AG09309 (cell line): ENCODE measurements around the gene SPATA2.

Experiments used
- DNase-seq: peaks from one replicate; pipeline ENCODE4 v3.0.0-alpha.2; 2010; ENCODE audit warnings: low read depth
- H3K4me3 ChIP-seq: 2 replicates; pipeline ENCODE4 v1.5.1; 2011; ENCODE audit warnings: mild to moderate bottlenecking, low read depth, low read length, moderate library complexity; ENCODE audit not compliant: control insufficient read depth
- TF ChIP-seq, protein P1 (sequence below): IDR thresholded peaks from 2 replicates; pipeline ENCODE4 v1.5.1; 2011; ENCODE audit warnings: mild to moderate bottlenecking, low read depth, low read length, inconsistent platforms; ENCODE audit not compliant: insufficient read depth, control insufficient read depth; ENCODE audit errors: missing control alignments

SPATA2 gene

DNA sequence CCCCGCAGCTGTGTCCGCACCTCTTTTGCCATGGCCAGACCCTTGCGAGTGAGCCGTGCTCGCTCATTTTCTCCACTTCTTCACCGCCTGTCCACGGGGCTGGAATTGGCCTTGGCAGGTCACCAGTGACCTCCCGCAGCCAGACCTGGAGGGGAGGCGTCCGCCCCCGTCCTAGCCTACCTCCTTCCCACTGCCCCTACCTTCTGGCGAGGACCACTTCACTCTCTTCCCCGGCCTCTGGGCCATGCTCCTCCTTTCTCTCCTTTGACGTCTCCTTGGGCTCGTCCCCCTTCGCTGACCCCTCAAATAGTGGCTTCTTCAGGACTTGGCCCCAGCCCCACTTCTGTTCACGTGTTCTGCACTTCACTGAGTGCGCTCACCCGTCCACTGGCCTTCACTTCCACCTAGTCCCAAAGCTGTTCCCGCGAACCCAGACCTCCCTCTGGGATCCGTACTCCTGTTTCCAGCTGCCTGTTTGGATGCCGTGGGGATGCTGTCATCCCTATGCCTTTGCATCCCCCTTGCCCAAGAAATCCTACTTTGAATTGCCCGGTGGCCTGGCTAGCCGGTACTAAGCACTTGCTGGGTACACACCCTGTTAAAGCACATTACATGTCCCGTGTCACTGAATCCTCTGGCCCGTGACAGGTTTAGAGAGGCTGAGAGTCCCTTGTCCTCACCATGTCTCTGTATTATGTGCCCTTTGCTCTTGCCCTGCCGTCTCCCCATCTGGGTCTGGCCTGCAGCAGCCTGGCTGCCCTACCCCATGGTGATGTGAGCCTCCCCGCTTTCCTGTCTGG, 33.0 kb downstream of the SPATA2 start:
- no peak for DNase-seq
- TF ChIP-seq, protein P1, sequence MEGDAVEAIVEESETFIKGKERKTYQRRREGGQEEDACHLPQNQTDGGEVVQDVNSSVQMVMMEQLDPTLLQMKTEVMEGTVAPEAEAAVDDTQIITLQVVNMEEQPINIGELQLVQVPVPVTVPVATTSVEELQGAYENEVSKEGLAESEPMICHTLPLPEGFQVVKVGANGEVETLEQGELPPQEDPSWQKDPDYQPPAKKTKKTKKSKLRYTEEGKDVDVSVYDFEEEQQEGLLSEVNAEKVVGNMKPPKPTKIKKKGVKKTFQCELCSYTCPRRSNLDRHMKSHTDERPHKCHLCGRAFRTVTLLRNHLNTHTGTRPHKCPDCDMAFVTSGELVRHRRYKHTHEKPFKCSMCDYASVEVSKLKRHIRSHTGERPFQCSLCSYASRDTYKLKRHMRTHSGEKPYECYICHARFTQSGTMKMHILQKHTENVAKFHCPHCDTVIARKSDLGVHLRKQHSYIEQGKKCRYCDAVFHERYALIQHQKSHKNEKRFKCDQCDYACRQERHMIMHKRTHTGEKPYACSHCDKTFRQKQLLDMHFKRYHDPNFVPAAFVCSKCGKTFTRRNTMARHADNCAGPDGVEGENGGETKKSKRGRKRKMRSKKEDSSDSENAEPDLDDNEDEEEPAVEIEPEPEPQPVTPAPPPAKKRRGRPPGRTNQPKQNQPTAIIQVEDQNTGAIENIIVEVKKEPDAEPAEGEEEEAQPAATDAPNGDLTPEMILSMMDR = no peak
- no peak overlapping the region for H3K4me3 ChIP-seq

DNA sequence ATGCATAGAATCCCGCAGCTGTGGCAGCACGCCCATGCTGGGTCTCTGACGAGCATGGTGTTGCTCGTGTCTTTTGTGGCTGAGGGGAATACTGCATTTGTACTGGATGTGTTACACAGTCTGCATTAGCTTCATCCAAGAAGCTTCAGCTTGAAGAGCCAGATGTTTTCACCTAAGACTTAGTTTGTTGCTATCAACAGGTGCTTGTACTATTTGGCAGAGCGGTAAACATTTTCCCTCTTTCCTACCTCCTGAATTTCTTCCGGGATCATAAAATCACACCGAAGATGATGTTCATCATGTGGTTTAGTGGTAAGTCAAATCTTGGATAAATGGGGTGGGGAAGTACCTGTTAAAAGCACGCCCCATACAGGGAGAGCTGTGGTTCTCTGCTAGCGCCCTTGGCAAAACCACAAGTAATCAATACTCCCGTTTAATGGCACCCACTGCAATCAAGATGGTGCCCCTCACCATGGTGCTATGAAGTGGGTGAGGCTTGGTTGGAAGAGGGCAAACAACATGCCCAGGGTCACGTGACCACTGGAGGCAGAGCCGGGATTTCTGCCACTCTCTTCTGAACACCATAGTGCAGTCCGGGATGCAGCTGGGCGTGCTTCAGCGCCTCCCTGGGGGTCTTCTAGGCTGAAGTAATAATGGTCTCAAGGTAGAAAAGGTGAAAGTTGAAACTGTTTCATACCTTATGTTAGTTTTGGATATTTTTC, 34.4 kb downstream of the SPATA2 start:
- no peak for DNase-seq
- TF ChIP-seq, protein P1 = no peak

DNA sequence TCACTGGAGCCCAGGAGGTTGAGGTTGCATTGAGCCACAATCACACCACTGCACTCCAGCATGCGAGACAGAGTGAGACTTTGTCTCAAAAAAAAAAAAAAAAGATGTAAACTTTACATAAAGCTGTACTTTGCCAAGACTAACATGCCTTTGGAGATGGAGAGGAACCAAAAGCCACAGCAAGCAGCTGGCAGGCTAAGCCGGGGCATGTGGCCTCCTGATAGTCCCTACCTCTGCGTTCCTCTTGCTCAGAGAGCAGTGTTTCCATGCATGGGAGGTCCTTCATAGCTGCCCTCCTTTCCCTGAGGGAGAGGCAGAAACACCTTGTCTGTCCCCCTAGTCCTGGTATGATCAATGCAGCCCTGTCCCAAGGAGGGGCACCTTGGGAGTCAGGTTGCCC, 35.2 kb downstream of the SPATA2 start:
- TF ChIP-seq, protein P1 = no peak
- H3K4me3 ChIP-seq = no peak overlapping the region
- no peak for DNase-seq

More for the DNA sequence above, 34.4 kb downstream of the SPATA2 start:
- H3K4me3 ChIP-seq = no peak overlapping the region

DNA sequence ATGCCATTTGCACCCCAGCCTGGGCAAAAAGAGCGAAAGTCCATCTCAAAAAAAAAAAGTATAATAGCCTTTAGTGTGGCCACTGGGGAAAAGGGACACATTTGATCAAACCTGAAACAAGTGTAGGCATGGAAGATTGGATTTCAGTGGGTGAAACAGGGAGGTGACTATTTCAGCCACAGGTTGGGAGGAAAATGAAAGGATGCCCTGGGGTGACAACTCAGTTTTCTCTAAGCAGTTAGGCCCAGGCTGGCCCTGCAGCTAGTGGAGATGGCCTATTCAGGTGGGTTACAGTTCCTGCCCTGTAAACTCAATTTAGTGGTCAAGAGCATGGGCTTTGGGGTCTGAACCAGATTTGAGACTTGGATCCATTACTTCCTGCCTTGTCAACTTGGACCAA, 36.4 kb downstream of the SPATA2 start:
- TF ChIP-seq, protein P1 = no peak
- no peak overlapping the region for H3K4me3 ChIP-seq
- no peak for DNase-seq

DNA sequence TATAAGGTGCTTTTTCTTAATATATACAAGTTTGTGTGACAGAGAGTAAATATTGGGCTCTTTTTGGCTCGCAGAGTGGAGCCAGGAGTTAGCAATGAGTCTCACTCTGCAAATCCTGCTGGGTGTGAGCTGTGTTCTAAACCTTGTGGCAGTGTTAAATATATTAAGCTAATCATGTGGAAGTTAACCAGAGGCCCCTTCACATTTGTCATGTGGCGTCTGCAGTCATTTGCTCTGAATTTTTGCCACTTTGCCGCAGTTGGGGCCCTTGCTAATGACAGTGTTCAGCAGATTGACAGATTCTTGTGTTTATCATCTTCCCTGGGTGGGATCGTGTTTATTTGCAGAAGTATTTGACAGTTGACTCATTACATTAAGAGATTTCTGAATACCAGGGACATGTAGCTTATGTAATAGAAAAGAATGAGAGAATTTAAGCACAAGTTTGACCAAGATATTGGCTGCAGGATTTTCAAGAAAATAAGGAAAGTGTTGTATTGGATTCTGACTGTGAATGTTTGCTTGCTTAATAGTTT, 37.9 kb downstream of the SPATA2 start:
- DNase-seq = no peak
- TF ChIP-seq, protein P1 = no peak
- no peak overlapping the region for H3K4me3 ChIP-seq

DNA sequence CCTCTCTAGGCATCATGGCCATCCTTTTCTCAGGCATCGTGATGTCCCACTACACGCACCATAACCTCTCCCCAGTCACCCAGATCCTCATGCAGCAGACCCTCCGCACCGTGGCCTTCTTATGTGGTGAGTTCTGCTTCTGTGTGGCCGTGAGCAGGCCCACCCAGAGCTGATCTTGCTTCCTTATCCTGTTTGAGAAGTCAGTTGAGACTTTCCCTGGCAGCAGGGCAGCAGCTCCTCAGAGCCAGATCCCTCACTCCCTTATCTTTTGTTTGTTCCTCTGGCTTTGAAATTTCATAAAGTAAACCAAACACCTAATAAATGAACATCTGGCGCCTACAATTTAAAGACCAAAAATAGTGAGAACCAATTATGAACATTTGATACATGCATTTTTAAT, 40.6 kb downstream of the SPATA2 start:
- H3K4me3 ChIP-seq = no peak overlapping the region
- no peak for DNase-seq
- TF ChIP-seq, protein P1 = no peak
